Heart left ventricle (tissue), 13 donors: ENCODE data around the gene POLR1G.

Experiments
- CTCF ChIP-seq, 12 donors: fragments of 200-600 bp; sonication (generic) in 4 of 12; IDR thresholded peaks; one replicate each; pipeline versions ENCODE4 v1.5.0 to v1.8.0; 2018 to 2022; ENCODE audit warnings: antibody characterized with exemption in 12 of 12, mild to moderate bottlenecking in 5 of 12
- POLR2A ChIP-seq, 2 donors: fragments of 450-650 bp; IDR thresholded peaks; one replicate each; pipeline ENCODE4 v1.6.1; 2017; ENCODE audit warnings: antibody characterized with exemption in 2 of 2, mild to moderate bottlenecking in 2 of 2, moderate library complexity in 2 of 2
- donor health status: ischemic (EF 13 %, LVEDD 7.1; RV severe dilation, severe dysfunction).
- donor health status: DM: no; HTN: yes; CAD: no.
- donor health status: DM: no; HTN: no; CAD: no.
- donor health status: ischemic (EF 25% LVEDD 6.9; RV normal size, moderate dysfunction).
- donor health status: ischemic (EF 25% LVEDD 5.7; RV mildly dilated, moderate dysfunction).
- donor health status: ischemic (EF 35%, LVEDD 5.7; RV mildly dilated, moderate dysfunction).
- donor health status: nonischemic (EF 11% LVEDD 7.7; RV severe dilation, severe dysfunction).
- donor health status: DM: yes; HTN: yes; CAD: no.
- donor health status: PGD.
- donor health status: ischemic (EF 29% LVEDD 5.4; RV normal size, mild dysfunction).
- donor health status: nonischemic (EF 23%, LVEDD 6.1; RV moderate dilation, normal function).

- TF ChIP-seq CTCF (IDR thresholded peaks at IDR 0.05) (no peak), POLR2A (IDR thresholded peaks at IDR 0.05) (no peak)
These were observed 50.0 kb downstream of the POLR1G start for GRCh38 chr19:45456500-45456815.
